Head of caudate nucleus (tissue), 42 donors: ENCODE results near the gene RAB3GAP1.
"Not testable (repeated sequence)": the region's sequence is repeated elsewhere in the genome, so short reads cannot be mapped to it uniquely, and the experiment has no call there.

Source experiments
- DNase-seq, 42 donors: peaks; one replicate each; pipeline versions ENCODE4 v3.0.0 to v3.0.0-alpha.2; 2020 to 2021; ENCODE audit warnings: mixed read lengths in 7 of 42
- intact Hi-C: fragments of 100-400 bp; cut with DNase I; formaldehyde crosslinking; loops from one replicate; pipeline ENCODE4 v1.15.0; 2022

The RAB3GAP1 gene

GRCh38 chr2:135050132-135050531 is 2.0 kb upstream of the RAB3GAP1 start:
- no peak for DNase-seq
- intact Hi-C loops = loop anchor here (5.0 to 10.0 kb wide), 2 partner anchors 485 to 692 kb away; partner anchors contain the start of genes R3HDM1, UBXN4 and ZRANB3

- intact Hi-C loops = loop anchor here (5.0 to 10.0 kb wide), 2 partner anchors 484 to 692 kb away; partner anchors contain the start of genes R3HDM1, UBXN4 and ZRANB3
- DNase-seq = no peak
Observed at GRCh38 chr2:135050684-135051083, 1.4 kb upstream of the RAB3GAP1 start.

GRCh38 chr2:135052997-135053474 is 944 bp downstream of the RAB3GAP1 start:
- intact Hi-C loops = loop anchor here (5.0 to 10.0 kb wide), 2 partner anchors 482 to 689 kb away; partner anchors contain the start of genes R3HDM1, UBXN4 and ZRANB3
- DNase-seq = peak in 2 of 42 donors; percentile 3 to 6

GRCh38 chr2:135055182-135055786 is 3.2 kb downstream of the RAB3GAP1 start:
- intact Hi-C loops = loop anchor here (10.0 kb wide), 1 partner anchor 480 kb away; the partner anchor contains the start of genes R3HDM1 and ZRANB3
- DNase-seq = no peak

- intact Hi-C loops = loop anchor here (10.0 kb wide), 1 partner anchor 478 kb away; the partner anchor contains the start of genes R3HDM1 and ZRANB3
- no peak for DNase-seq
Observed at GRCh38 chr2:135056790-135057189, 4.7 kb downstream of the RAB3GAP1 start.

GRCh38 chr2:135059577-135059976 is 7.5 kb downstream of the RAB3GAP1 start:
- intact Hi-C loops = loop anchor here (10.0 kb wide), 1 partner anchor 475 kb away; the partner anchor contains the start of genes R3HDM1 and ZRANB3
- DNase-seq = no peak

- DNase-seq = no peak
- intact Hi-C loops = no loop called here
Observed at GRCh38 chr2:135063210-135063609, 11.1 kb downstream of the RAB3GAP1 start.

- intact Hi-C loops = no loop called here
- DNase-seq = no peak
Observed at GRCh38 chr2:135064149-135064548, 12.1 kb downstream of the RAB3GAP1 start.

- DNase-seq = no peak
- intact Hi-C loops = no loop called here
Observed at GRCh38 chr2:135066710-135067109, 14.6 kb downstream of the RAB3GAP1 start.

- no peak for DNase-seq
- intact Hi-C loops = no loop called here
Observed at GRCh38 chr2:135072125-135072997, 20.3 kb downstream of the RAB3GAP1 start.

- intact Hi-C loops = no loop called here
- no peak for DNase-seq
Observed at GRCh38 chr2:135074216-135074615, 22.1 kb downstream of the RAB3GAP1 start.

- no peak for DNase-seq
- intact Hi-C loops = no loop called here
Observed at GRCh38 chr2:135076556-135076955, 24.5 kb downstream of the RAB3GAP1 start.

GRCh38 chr2:135078417-135078816 is 26.3 kb downstream of the RAB3GAP1 start:
- DNase-seq = no peak
- intact Hi-C loops = no loop called here

GRCh38 chr2:135086222-135086621 is 34.1 kb downstream of the RAB3GAP1 start:
- DNase-seq = no peak
- intact Hi-C loops = no loop called here

- intact Hi-C loops, DNase-seq: not testable (repeated sequence)
Observed at GRCh38 chr2:135089597-135089996, 37.5 kb downstream of the RAB3GAP1 start.

GRCh38 chr2:135091681-135092080 is 39.6 kb downstream of the RAB3GAP1 start:
- intact Hi-C loops = no loop called here
- no peak for DNase-seq

GRCh38 chr2:135093193-135093592 is 41.1 kb downstream of the RAB3GAP1 start:
- intact Hi-C loops = no loop called here
- DNase-seq = no peak

GRCh38 chr2:135093670-135094330 is 41.7 kb downstream of the RAB3GAP1 start:
- DNase-seq = no peak
- intact Hi-C loops = no loop called here

- intact Hi-C loops = no loop called here
- DNase-seq = no peak
Observed at GRCh38 chr2:135094508-135094907, 42.4 kb downstream of the RAB3GAP1 start.
